Trophoblast cell (in vitro differentiated cells and primary cell): Measurements from ENCODE around the gene VPS4B.
A peak's percentile ranks its signal among the peaks of the same experiment; 100 is the strongest.

Source experiments
- DNase-seq, 2 donors: peaks; one replicate each; pipeline ENCODE4 v3.0.0-alpha.2; 2016
- H2AFZ ChIP-seq: 2 replicates; pipeline ENCODE4 v1.6.1; 2013; ENCODE audit warnings: low read length, moderate library complexity, mild to moderate bottlenecking; ENCODE audit not compliant: insufficient read depth, poor library complexity
- H2AK5ac ChIP-seq: 2 replicates; pipeline ENCODE4 v1.6.1; 2013; ENCODE audit warnings: mild to moderate bottlenecking, low read length
- H2BK120ac ChIP-seq: 2 replicates; pipeline ENCODE4 v1.6.1; 2013; ENCODE audit warnings: low read length, mild to moderate bottlenecking, moderate library complexity; ENCODE audit not compliant: insufficient read depth, poor library complexity
- H2BK12ac ChIP-seq: 2 replicates; pipeline ENCODE4 v1.6.1; 2013; ENCODE audit warnings: mild to moderate bottlenecking, low read length, moderate library complexity
- H2BK5ac ChIP-seq: 2 replicates; pipeline ENCODE4 v1.6.1; 2013; ENCODE audit warnings: low read length, low read depth, moderate library complexity, mild to moderate bottlenecking; ENCODE audit not compliant: poor library complexity
- H3K14ac ChIP-seq: 2 replicates; pipeline ENCODE4 v1.6.1; 2013; ENCODE audit warnings: mild to moderate bottlenecking, low read length
- H3K18ac ChIP-seq: 2 replicates; pipeline ENCODE4 v1.6.1; 2013; ENCODE audit warnings: mild to moderate bottlenecking, low read length
- H3K23ac ChIP-seq: 2 replicates; pipeline ENCODE4 v1.6.1; 2013; ENCODE audit warnings: low read length
- H3K27ac ChIP-seq: 2 replicates; pipeline ENCODE4 v1.5.1; 2013; ENCODE audit warnings: low read depth, mild to moderate bottlenecking, inconsistent platforms, low read length, moderate library complexity
- H3K27me3 ChIP-seq: 2 replicates; pipeline ENCODE4 v1.6.1; 2013; ENCODE audit warnings: inconsistent platforms, mild to moderate bottlenecking, low read length, moderate library complexity; ENCODE audit not compliant: insufficient read depth
- H3K36me3 ChIP-seq, 2 experiments: 1 replicate in 1 of 2; 2 replicates in 1 of 2; pipeline ENCODE4 v1.6.1; 2013; ENCODE audit warnings: low read length in 2 of 2, mild to moderate bottlenecking in 2 of 2, moderate library complexity in 1 of 2; ENCODE audit not compliant: insufficient read depth in 2 of 2, control insufficient read depth in 1 of 2
- H3K4ac ChIP-seq: 2 replicates; pipeline ENCODE4 v1.6.1; 2013; ENCODE audit warnings: low read depth, mild to moderate bottlenecking, low read length, moderate library complexity
- H3K4me1 ChIP-seq, 2 experiments: 1 replicate in 1 of 2; 2 replicates in 1 of 2; pipeline ENCODE4 v1.6.1; 2013; ENCODE audit warnings: low read length in 2 of 2, mild to moderate bottlenecking in 2 of 2, moderate library complexity in 1 of 2; ENCODE audit not compliant: insufficient read depth in 2 of 2, control insufficient read depth in 1 of 2
- H3K4me2 ChIP-seq: 2 replicates; pipeline ENCODE4 v1.6.1; 2013; ENCODE audit warnings: inconsistent platforms, mild to moderate bottlenecking, low read length, moderate library complexity
- H3K4me3 ChIP-seq: 2 replicates; pipeline ENCODE4 v1.5.1; 2013; ENCODE audit warnings: mild to moderate bottlenecking, low read depth, low read length, inconsistent platforms
- H3K79me1 ChIP-seq: one replicate; pipeline ENCODE4 v1.6.1; 2013; ENCODE audit warnings: low read length
- H3K79me2 ChIP-seq: 2 replicates; pipeline ENCODE4 v1.6.1; 2013; ENCODE audit warnings: low read length, mild to moderate bottlenecking; ENCODE audit not compliant: control insufficient read depth, insufficient read depth, poor library complexity
- H3K9ac ChIP-seq: 2 replicates; pipeline ENCODE4 v1.6.1; 2013; ENCODE audit warnings: mild to moderate bottlenecking, low read length
- H3K9me3 ChIP-seq: 2 replicates; pipeline ENCODE4 v1.6.1; 2013; ENCODE audit warnings: low read depth, mild to moderate bottlenecking, control low read depth, inconsistent platforms, low read length; ENCODE audit not compliant: insufficient read depth
- H4K12ac ChIP-seq: 2 replicates; pipeline ENCODE4 v1.6.1; 2013; ENCODE audit warnings: low read depth, mild to moderate bottlenecking, low read length, moderate library complexity
- H4K8ac ChIP-seq: 2 replicates; pipeline ENCODE4 v1.6.1; 2013; ENCODE audit warnings: low read depth, mild to moderate bottlenecking, low read length, moderate library complexity
- H4K91ac ChIP-seq: one replicate; pipeline ENCODE4 v1.6.1; 2013; ENCODE audit warnings: low read depth, mild to moderate bottlenecking, low read length, moderate library complexity
- whole genome bisulfite sequencing: extraction: QIAGEN DNeasy Blood & Tissue Kit; methylation state at CpG from one replicate; pipeline ENCODE4 v1.1.7; 2013; ENCODE audit warnings: missing lambda C conversion rate; ENCODE audit not compliant: insufficient read length, insufficient coverage; ENCODE audit errors: extremely low coverage; 5-methylcytosine and 5-hydroxymethylcytosine counted together

Gene VPS4B

GRCh38 chr18:63373161-63373560, 49.1 kb downstream of the VPS4B start:
- Histone ChIP-seq H3K4me2 (no peak overlapping the region), H2AK5ac (no peak overlapping the region), H3K4me1 (no peaks in the 10 kb centered on the region), H2BK120ac (no peak overlapping the region), H3K18ac (no peak overlapping the region), H4K12ac (no peak overlapping the region), H3K27ac (no peak overlapping the region), H3K4me3 (no peak overlapping the region), H3K14ac (no peak overlapping the region), H3K4ac (no peak overlapping the region), H2AFZ (no peak overlapping the region), H2BK12ac (no peak overlapping the region), H4K8ac (no peak overlapping the region), H3K79me1 (no peaks in the 10 kb centered on the region), H3K9me3 (peaks cover 4% of the 10 kb centered on the region), H3K23ac (no peak overlapping the region), H3K9ac (no peak overlapping the region), H2BK5ac (no peak overlapping the region), H3K36me3 (no peaks in the 10 kb centered on the region), H3K27me3 (no peaks in the 10 kb centered on the region), H3K79me2 (no peaks in the 10 kb centered on the region), H4K91ac (no peak overlapping the region)
- no CpG with 5 or more reads among the region's 1 CpG for WGBS
- no peak for DNase-seq

- Histone ChIP-seq H3K4ac (no peak overlapping the region), H2AK5ac (no peak overlapping the region), H3K23ac (no peak overlapping the region), H3K4me3 (no peak overlapping the region), H4K91ac (no peak overlapping the region), H2BK5ac (no peak overlapping the region), H3K9me3 (no peaks in the 10 kb centered on the region), H3K14ac (no peak overlapping the region), H3K79me2 (peaks cover 8% of the 10 kb centered on the region), H4K12ac (no peak overlapping the region), H2BK120ac (no peak overlapping the region), H3K79me1 (peaks cover 11% of the 10 kb centered on the region), H3K4me1 (no peaks in the 10 kb centered on the region), H4K8ac (no peak overlapping the region), H3K18ac (no peak overlapping the region), H3K4me2 (no peak overlapping the region), H3K27me3 (no peaks in the 10 kb centered on the region), H3K36me3 (no peaks in the 10 kb centered on the region), H3K9ac (no peak overlapping the region), H2BK12ac (no peak overlapping the region), H3K27ac (no peak overlapping the region), H2AFZ (no peak overlapping the region)
- DNase-seq: no peak
- no CpG with 5 or more reads among the region's 4 CpGs for WGBS
Measured at GRCh38 chr18:63368611-63369010, 53.7 kb downstream of the VPS4B start.

- DNase-seq: peak; percentile 99 to 100
- peaks cover under 1 to 3% of the 10 kb centered on the region in 2 experiments for H3K36me3 ChIP-seq
- peak within 1 kb of the TSS; percentile 90 for H3K4me3 ChIP-seq
- peaks cover 11% of the 10 kb centered on the region for H3K79me1 ChIP-seq
- peak within 1 kb of the TSS; percentile 99 for H2BK120ac ChIP-seq
- H2AFZ ChIP-seq: peak within 1 kb of the TSS; percentile 92
- H3K79me2 ChIP-seq: peaks cover 8% of the 10 kb centered on the region
- H3K4me2 ChIP-seq: peak within 1 kb of the TSS; percentile 56
- no peak within 1 kb of the TSS for H3K23ac ChIP-seq
- H3K14ac ChIP-seq: peak within 1 kb of the TSS; percentile 100
- H3K9me3 ChIP-seq: no peaks in the 10 kb centered on the region
- peak within 1 kb of the TSS; percentile 74 for H3K4ac ChIP-seq
- H2AK5ac ChIP-seq: peak within 1 kb of the TSS; percentile 77
- H3K9ac ChIP-seq: peak within 1 kb of the TSS; percentile 96
- H4K12ac ChIP-seq: peak within 1 kb of the TSS; percentile 97
- H3K27me3 ChIP-seq: no peaks in the 10 kb centered on the region
- H2BK5ac ChIP-seq: peak within 1 kb of the TSS; percentile 99
- peak within 1 kb of the TSS; percentile 99 for H4K8ac ChIP-seq
- WGBS: no CpG with 5 or more reads among the region's 90 CpGs
- H4K91ac ChIP-seq: peak within 1 kb of the TSS; percentile 90
- H3K18ac ChIP-seq: peak within 1 kb of the TSS; percentile 100
- peak within 1 kb of the TSS; percentile 99 for H3K27ac ChIP-seq
- no peak within 1 kb of the TSS for H2BK12ac ChIP-seq
- H3K4me1 ChIP-seq: no peaks in the 10 kb centered on the region
Measured at GRCh38 chr18:63367053-63367953, 55.0 kb downstream of the VPS4B start, which contains the start of gene KDSR. TSS of gene KDSR (minus strand) at chr18:63367206. CDS start at chr18:63367118, 88 bp downstream.

- Histone ChIP-seq H4K12ac (peak overlapping the region; percentile 52), H4K8ac (peak overlapping the region; percentile 82), H2AFZ (peak overlapping the region; percentile 87), H3K4ac (peak overlapping the region; percentile 74), H3K23ac (no peak overlapping the region), H3K4me2 (peak overlapping the region; percentile 56), H3K9me3 (peaks cover 1% of the 10 kb centered on the region), H3K4me1 (no peaks in the 10 kb centered on the region), H2AK5ac (peak overlapping the region; percentile 77), H2BK12ac (no peak overlapping the region), H4K91ac (peak overlapping the region; percentile 54), H3K79me2 (peaks cover 8% of the 10 kb centered on the region), H3K27me3 (no peaks in the 10 kb centered on the region), H3K18ac (peak overlapping the region; percentile 90), H2BK5ac (peak overlapping the region; percentile 68), H3K27ac (peak overlapping the region; percentile 99), H3K36me3 (peaks cover 5 to 8% of the 10 kb centered on the region in 2 experiments), H3K4me3 (peak overlapping the region; percentile 90), H3K14ac (peak overlapping the region; percentile 91), H3K9ac (peak overlapping the region; percentile 91), H2BK120ac (peak overlapping the region; percentile 79), H3K79me1 (peaks cover 11% of the 10 kb centered on the region)
- WGBS: no CpG with 5 or more reads among the region's 65 CpGs
- DNase-seq: peak; percentile 75 to 77
Measured at GRCh38 chr18:63366213-63367052, 55.8 kb downstream of the VPS4B start.
